ENCODE measurements around the gene ZNF107.
"Not testable (repeated sequence)": the region's sequence is repeated elsewhere in the genome, so short reads cannot be mapped to it uniquely, and the experiment has no call there.

The ZNF107 gene

GRCh38 chr7:64733550-64734240 is 67.8 kb downstream of the ZNF107 start:
- no peaks in the 10 kb centered on the region for H3K27me3 ChIP-seq (ENCODE audit: control insufficient read depth in 1 of 2, insufficient read depth in 2 of 2, low read length in 2 of 2)
- H3K4me1 ChIP-seq (ENCODE audit: control insufficient read depth, insufficient read depth, low read length), result no peaks in the 10 kb centered on the region
- no peaks in the 10 kb centered on the region for H3K36me3 ChIP-seq (ENCODE audit: control insufficient read depth in 2 of 2, insufficient read depth in 2 of 2, low read length in 2 of 2)
- no peak overlapping the region for H3K27ac ChIP-seq (ENCODE audit: low read length)
- H3K9me3 ChIP-seq (ENCODE audit: control insufficient read depth in 2 of 2, low read length in 2 of 2), result no peaks in the 10 kb centered on the region
- H3K9ac ChIP-seq (ENCODE audit: low read length in 2 of 2), result no peak overlapping the region
- no peak overlapping the region for H3K4me3 ChIP-seq (ENCODE audit: low read length in 2 of 2)

DNA sequence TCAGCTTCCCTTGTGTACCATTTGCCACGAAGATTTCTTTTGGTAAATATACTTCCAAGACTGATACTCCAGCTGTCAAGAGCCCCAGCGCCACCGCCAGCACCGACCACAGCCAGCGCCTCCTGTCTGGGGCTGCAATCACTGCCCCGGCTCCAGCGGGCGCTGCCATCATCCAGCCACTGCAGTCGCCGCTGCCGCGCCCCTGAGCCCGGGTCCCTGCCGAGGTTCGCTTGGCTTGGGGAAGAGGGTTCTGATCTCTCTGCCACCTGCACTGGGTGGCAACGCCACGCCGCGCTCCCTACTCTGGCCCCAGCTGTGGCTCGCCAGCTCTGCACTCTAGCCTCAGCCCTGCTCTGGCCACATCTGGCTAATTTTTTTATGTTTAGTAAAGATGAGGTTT is 70.6 kb downstream of the ZNF107 start:
- H3K4me3 ChIP-seq (ENCODE audit: low read length in 2 of 2), result no peak overlapping the region
- H3K4me1 ChIP-seq (ENCODE audit: control insufficient read depth, insufficient read depth, low read length), result no peaks in the 10 kb centered on the region
- H3K27ac ChIP-seq (ENCODE audit: low read length), result no peak overlapping the region
- no peaks in the 10 kb centered on the region for H3K9me3 ChIP-seq (ENCODE audit: control insufficient read depth in 2 of 2, low read length in 2 of 2)
- H3K9ac ChIP-seq (ENCODE audit: low read length in 2 of 2), result no peak overlapping the region
- H3K36me3 ChIP-seq (ENCODE audit: control insufficient read depth in 2 of 2, insufficient read depth in 2 of 2, low read length in 2 of 2), result no peaks in the 10 kb centered on the region
- no peaks in the 10 kb centered on the region for H3K27me3 ChIP-seq (ENCODE audit: control insufficient read depth in 1 of 2, insufficient read depth in 2 of 2, low read length in 2 of 2)

DNA sequence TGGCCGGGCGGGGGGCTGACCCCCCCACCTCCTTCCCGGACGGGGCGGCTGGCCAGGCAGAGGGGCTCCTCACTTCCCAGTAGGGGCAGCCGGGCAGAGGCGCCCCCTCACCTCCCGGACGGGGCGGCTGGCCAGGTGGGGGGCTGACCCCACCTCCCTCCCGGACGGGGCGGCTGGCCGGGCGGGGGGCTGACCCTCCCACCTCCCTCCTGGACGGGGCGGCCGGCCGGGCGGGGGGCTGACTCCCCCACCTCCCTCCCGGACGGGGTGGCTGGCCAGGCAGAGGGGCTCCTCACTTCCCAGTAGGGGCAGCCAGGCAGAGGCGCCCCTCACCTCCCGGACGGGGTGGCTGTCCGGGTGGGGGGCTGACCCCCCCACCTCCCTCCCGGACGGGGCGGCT is 72.5 kb downstream of the ZNF107 start:
- H3K4me1 ChIP-seq (ENCODE audit: control insufficient read depth, insufficient read depth, low read length); H3K9ac ChIP-seq (ENCODE audit: low read length in 2 of 2); H3K4me3 ChIP-seq (ENCODE audit: low read length in 2 of 2); H3K36me3 ChIP-seq (ENCODE audit: control insufficient read depth in 2 of 2, insufficient read depth in 2 of 2, low read length in 2 of 2); H3K9me3 ChIP-seq (ENCODE audit: control insufficient read depth in 2 of 2, low read length in 2 of 2); H3K27ac ChIP-seq (ENCODE audit: low read length); H3K27me3 ChIP-seq (ENCODE audit: control insufficient read depth in 1 of 2, insufficient read depth in 2 of 2, low read length in 2 of 2): not testable (repeated sequence)

DNA sequence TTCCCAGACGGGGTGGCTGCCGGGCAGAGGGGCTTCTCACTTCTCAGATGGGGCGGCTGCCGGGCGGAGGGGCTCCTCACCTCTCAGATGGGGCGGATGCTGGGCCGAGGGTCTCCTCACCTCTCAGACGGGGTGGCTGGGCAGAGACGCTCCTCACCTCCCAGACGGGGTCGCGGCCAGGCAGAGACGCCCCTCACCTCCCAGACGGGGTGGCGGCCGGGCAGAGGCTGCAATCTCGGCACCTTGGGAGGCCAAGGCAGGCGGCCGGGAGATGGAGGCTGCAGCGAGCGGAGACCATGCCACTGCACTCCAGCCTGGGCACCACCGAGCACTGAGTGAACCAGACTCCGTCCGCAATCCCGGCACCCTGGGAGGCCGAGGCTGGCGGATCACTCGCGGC is 73.0 kb downstream of the ZNF107 start:
- H3K9ac ChIP-seq (ENCODE audit: low read length in 2 of 2); H3K4me3 ChIP-seq (ENCODE audit: low read length in 2 of 2); H3K36me3 ChIP-seq (ENCODE audit: control insufficient read depth in 2 of 2, insufficient read depth in 2 of 2, low read length in 2 of 2); H3K4me1 ChIP-seq (ENCODE audit: control insufficient read depth, insufficient read depth, low read length); H3K9me3 ChIP-seq (ENCODE audit: control insufficient read depth in 2 of 2, low read length in 2 of 2); H3K27ac ChIP-seq (ENCODE audit: low read length); H3K27me3 ChIP-seq (ENCODE audit: control insufficient read depth in 1 of 2, insufficient read depth in 2 of 2, low read length in 2 of 2): not testable (repeated sequence)

DNA sequence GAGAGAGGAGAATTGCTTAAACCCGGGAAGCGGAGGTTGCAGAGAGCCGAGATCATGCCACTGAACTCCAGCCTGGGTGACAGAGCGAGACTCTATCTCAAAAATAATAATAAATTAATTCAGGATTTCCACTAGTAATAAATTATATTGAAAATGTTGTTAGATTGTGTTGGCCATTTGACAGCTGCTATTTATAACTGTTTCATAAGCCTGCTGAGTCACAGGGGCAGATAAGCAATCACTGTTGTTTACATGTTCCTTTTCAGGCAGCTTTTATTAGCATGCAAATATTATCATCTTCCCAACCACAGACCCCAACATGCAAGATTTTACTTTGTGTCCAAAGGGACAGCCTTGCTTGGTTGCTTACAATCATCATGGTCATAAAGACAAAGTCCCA is 78.7 kb downstream of the ZNF107 start:
- Histone ChIP-seq H3K27me3 (ENCODE audit: control insufficient read depth in 1 of 2, insufficient read depth in 2 of 2, low read length in 2 of 2) (no peaks in the 10 kb centered on the region), H3K27ac (ENCODE audit: low read length) (no peak overlapping the region), H3K4me3 (ENCODE audit: low read length in 2 of 2) (no peak overlapping the region), H3K9me3 (ENCODE audit: control insufficient read depth in 2 of 2, low read length in 2 of 2) (no peaks in the 10 kb centered on the region), H3K9ac (ENCODE audit: low read length in 2 of 2) (no peak overlapping the region), H3K36me3 (ENCODE audit: control insufficient read depth in 2 of 2, insufficient read depth in 2 of 2, low read length in 2 of 2) (no peaks in the 10 kb centered on the region), H3K4me1 (ENCODE audit: control insufficient read depth, insufficient read depth, low read length) (no peaks in the 10 kb centered on the region)

GRCh38 chr7:64747802-64748201 is 81.9 kb downstream of the ZNF107 start:
- Histone ChIP-seq H3K27ac (ENCODE audit: low read length) (no peak overlapping the region), H3K4me3 (ENCODE audit: low read length in 2 of 2) (no peak overlapping the region), H3K9me3 (ENCODE audit: control insufficient read depth in 2 of 2, low read length in 2 of 2) (no peaks in the 10 kb centered on the region), H3K36me3 (ENCODE audit: control insufficient read depth in 2 of 2, insufficient read depth in 2 of 2, low read length in 2 of 2) (no peaks in the 10 kb centered on the region), H3K9ac (ENCODE audit: low read length in 2 of 2) (no peak overlapping the region), H3K27me3 (ENCODE audit: control insufficient read depth in 1 of 2, insufficient read depth in 2 of 2, low read length in 2 of 2) (no peaks in the 10 kb centered on the region), H3K4me1 (ENCODE audit: control insufficient read depth, insufficient read depth, low read length) (no peaks in the 10 kb centered on the region)

GRCh38 chr7:64753032-64753431 is 87.1 kb downstream of the ZNF107 start:
- Histone ChIP-seq H3K4me3 (ENCODE audit: low read length in 2 of 2) (no peak overlapping the region), H3K27ac (ENCODE audit: low read length) (no peak overlapping the region), H3K9ac (ENCODE audit: low read length in 2 of 2) (no peak overlapping the region), H3K4me1 (ENCODE audit: control insufficient read depth, insufficient read depth, low read length) (no peaks in the 10 kb centered on the region), H3K36me3 (ENCODE audit: control insufficient read depth in 2 of 2, insufficient read depth in 2 of 2, low read length in 2 of 2) (no peaks in the 10 kb centered on the region), H3K27me3 (ENCODE audit: control insufficient read depth in 1 of 2, insufficient read depth in 2 of 2, low read length in 2 of 2) (no peaks in the 10 kb centered on the region), H3K9me3 (ENCODE audit: control insufficient read depth in 2 of 2, low read length in 2 of 2) (no peaks in the 10 kb centered on the region)

DNA sequence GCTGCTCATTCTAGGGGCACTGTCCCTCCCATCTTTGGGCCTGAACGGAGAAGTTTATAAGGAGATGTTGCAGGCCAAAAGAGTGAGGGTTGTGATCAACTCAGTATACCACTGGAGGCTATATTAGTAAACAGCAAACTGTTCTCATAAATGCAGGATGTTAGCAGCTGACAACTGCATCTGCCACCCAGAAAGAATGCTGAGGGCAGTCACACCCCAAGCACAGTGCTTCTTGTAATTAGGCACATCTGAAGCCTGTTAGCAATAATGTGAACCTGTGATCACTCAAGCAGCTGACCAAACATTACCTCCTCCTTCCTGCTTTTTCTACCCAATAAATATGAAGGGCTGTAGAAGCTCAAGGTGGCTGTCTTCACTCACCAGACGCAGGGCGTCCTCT is 89.9 kb downstream of the ZNF107 start:
- H3K27me3 ChIP-seq (ENCODE audit: control insufficient read depth in 1 of 2, insufficient read depth in 2 of 2, low read length in 2 of 2), result no peaks in the 10 kb centered on the region
- no peaks in the 10 kb centered on the region for H3K9me3 ChIP-seq (ENCODE audit: control insufficient read depth in 2 of 2, low read length in 2 of 2)
- no peak overlapping the region for H3K27ac ChIP-seq (ENCODE audit: low read length)
- H3K9ac ChIP-seq (ENCODE audit: low read length in 2 of 2), result no peak overlapping the region
- no peaks in the 10 kb centered on the region for H3K36me3 ChIP-seq (ENCODE audit: control insufficient read depth in 2 of 2, insufficient read depth in 2 of 2, low read length in 2 of 2)
- no peak overlapping the region for H3K4me3 ChIP-seq (ENCODE audit: low read length in 2 of 2)
- H3K4me1 ChIP-seq (ENCODE audit: control insufficient read depth, insufficient read depth, low read length), result no peaks in the 10 kb centered on the region

- Histone ChIP-seq H3K4me1 (ENCODE audit: control insufficient read depth, insufficient read depth, low read length) (no peaks in the 10 kb centered on the region), H3K36me3 (ENCODE audit: control insufficient read depth in 2 of 2, insufficient read depth in 2 of 2, low read length in 2 of 2) (no peaks in the 10 kb centered on the region), H3K27ac (ENCODE audit: low read length) (no peak overlapping the region), H3K4me3 (ENCODE audit: low read length in 2 of 2) (no peak overlapping the region), H3K9me3 (ENCODE audit: control insufficient read depth in 2 of 2, low read length in 2 of 2) (no peaks in the 10 kb centered on the region), H3K27me3 (ENCODE audit: control insufficient read depth in 1 of 2, insufficient read depth in 2 of 2, low read length in 2 of 2) (no peaks in the 10 kb centered on the region), H3K9ac (ENCODE audit: low read length in 2 of 2) (no peak overlapping the region)
These were observed 92.2 kb downstream of the ZNF107 start for GRCh38 chr7:64758151-64758550.

Data from stomach smooth muscle (tissue), 2 donors.